ENCODE measurements around the gene ASMTL. TPM values are rescaled to one million over a fixed set of nuclear protein-coding genes. Genes with fewer than 3 reads are reported as not detected.
"Not testable (repeated sequence)": the region's sequence is repeated elsewhere in the genome, so short reads cannot be mapped to it uniquely, and the experiment has no call there.

ASMTL gene
- total RNA-seq, 2 donors from 2014 or later: 84.8 to 94.2 TPM

GRCh38 chrX:1475881-1476280, 23.2 kb upstream of the ASMTL start:
- no peak overlapping the region for H3K4me3 Mint-ChIP-seq
- H3K9me3 Mint-ChIP-seq: peaks cover 26% of the 10 kb centered on the region
- no peaks in the 10 kb centered on the region for H3K27me3 Mint-ChIP-seq
- ATAC-seq (no peak), DNase-seq (ENCODE audit: low spot score) (no peak)
- peaks cover 75 to 88% of the 10 kb centered on the region in 2 donors for H3K4me1 Mint-ChIP-seq (ENCODE audit: low read depth in 2 of 2)
- peaks cover 47% of the 10 kb centered on the region for H3K36me3 Mint-ChIP-seq
- H3K27ac Mint-ChIP-seq: peak overlapping the region; percentile 20 to 72

GRCh38 chrX:1475481-1475880, 22.8 kb upstream of the ASMTL start:
- no peak for ATAC-seq
- peaks cover 47% of the 10 kb centered on the region for H3K36me3 Mint-ChIP-seq
- H3K27me3 Mint-ChIP-seq: no peaks in the 10 kb centered on the region
- H3K9me3 Mint-ChIP-seq: peaks cover 26% of the 10 kb centered on the region
- no peak for DNase-seq (ENCODE audit: low spot score)
- H3K4me1 Mint-ChIP-seq (ENCODE audit: low read depth in 2 of 2): peaks cover 77 to 88% of the 10 kb centered on the region in 2 donors
- peak overlapping the region; percentile 3 to 20 for H3K27ac Mint-ChIP-seq
- peak overlapping the region; percentile 1 for H3K4me3 Mint-ChIP-seq

DNA sequence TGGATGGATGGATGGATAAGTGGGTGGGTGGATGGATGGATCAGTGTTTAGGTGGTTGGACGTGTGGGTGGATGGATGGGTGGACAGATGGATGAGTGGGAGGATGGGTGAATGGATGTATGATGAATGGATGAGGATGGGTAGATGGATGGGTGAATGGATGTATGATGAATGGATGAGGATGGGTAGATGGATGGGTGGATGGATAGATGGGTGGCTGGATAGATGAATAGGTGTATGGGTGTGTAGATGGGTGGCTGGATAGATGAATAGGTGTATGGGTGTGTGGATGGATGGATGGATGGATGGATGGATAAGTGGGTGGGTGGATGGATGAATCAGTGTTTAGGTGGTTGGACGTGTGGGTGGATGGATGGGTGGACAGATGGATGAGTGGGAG, 21.9 kb upstream of the ASMTL start:
- H3K27me3 Mint-ChIP-seq; ATAC-seq; DNase-seq (ENCODE audit: low spot score); H3K4me3 Mint-ChIP-seq: not testable (repeated sequence)
- H3K27ac Mint-ChIP-seq: peak overlapping the region; percentile 12 to 98
- H3K4me1 Mint-ChIP-seq (ENCODE audit: low read depth in 2 of 2): peaks cover 74 to 87% of the 10 kb centered on the region in 2 donors
- H3K9me3 Mint-ChIP-seq: peaks cover 26% of the 10 kb centered on the region
- H3K36me3 Mint-ChIP-seq: peaks cover 47% of the 10 kb centered on the region

GRCh38 chrX:1472975-1473374, 20.3 kb upstream of the ASMTL start:
- no peaks in the 10 kb centered on the region for H3K27me3 Mint-ChIP-seq
- peak overlapping the region; percentile 29 to 98 for H3K27ac Mint-ChIP-seq
- DNase-seq (ENCODE audit: low spot score) (no peak), ATAC-seq (no peak)
- peak overlapping the region; percentile 78 for H3K4me3 Mint-ChIP-seq
- H3K9me3 Mint-ChIP-seq: peaks cover 21% of the 10 kb centered on the region
- H3K36me3 Mint-ChIP-seq: peaks cover 36% of the 10 kb centered on the region
- H3K4me1 Mint-ChIP-seq (ENCODE audit: low read depth in 2 of 2): peaks cover 73 to 82% of the 10 kb centered on the region in 2 donors

- no peaks in the 10 kb centered on the region for H3K27me3 Mint-ChIP-seq
- H3K4me3 Mint-ChIP-seq: peak overlapping the region; percentile 87
- peaks cover 13% of the 10 kb centered on the region for H3K36me3 Mint-ChIP-seq
These were observed 15.6 kb upstream of the ASMTL start for GRCh38 chrX:1468250-1468772.

DNA sequence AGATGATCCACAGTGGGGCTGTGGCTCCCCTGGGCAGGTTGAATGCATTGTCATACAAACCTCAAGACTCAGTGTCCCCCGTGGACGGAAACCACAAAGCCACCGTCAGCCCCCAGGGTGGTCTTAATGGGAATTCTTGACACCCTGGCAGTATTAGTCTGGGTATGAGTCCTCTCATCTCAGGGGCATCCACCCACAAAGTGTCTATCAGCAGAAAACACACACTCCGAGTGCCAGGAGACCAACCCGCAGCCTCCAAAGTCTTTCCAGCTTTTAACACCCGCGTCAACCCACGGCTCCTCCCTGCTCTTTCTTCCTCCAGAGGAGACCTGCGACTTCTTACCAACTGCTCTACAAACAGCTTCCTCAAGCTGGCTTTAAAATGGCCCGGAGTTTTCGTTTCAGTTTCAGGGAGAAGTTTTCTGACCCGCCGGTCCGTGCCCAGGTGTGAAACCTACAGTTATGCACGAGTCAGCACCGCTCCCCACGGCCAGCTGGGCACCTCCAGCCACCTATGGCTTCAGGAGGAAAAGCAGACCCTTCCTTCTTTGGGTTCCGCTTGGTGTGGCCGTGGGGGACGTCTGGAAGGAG, 14.4 kb upstream of the ASMTL start:
- Mint-ChIP-seq H3K9me3 (no peaks in the 10 kb centered on the region), H3K27ac (peak overlapping the region; percentile 95 to 98), H3K4me1 (ENCODE audit: low read depth in 2 of 2) (peaks cover 75 to 82% of the 10 kb centered on the region in 2 donors), H3K36me3 (peaks cover 4% of the 10 kb centered on the region), H3K27me3 (no peaks in the 10 kb centered on the region), H3K4me3 (peak overlapping the region; percentile 87)
- peak; percentile 22 to 46 for ATAC-seq
- peak; percentile 76 for DNase-seq (ENCODE audit: low spot score)

More at GRCh38 chrX:1468250-1468772, 15.6 kb upstream of the ASMTL start:
- Mint-ChIP-seq H3K4me1 (ENCODE audit: low read depth in 2 of 2) (peaks cover 76 to 82% of the 10 kb centered on the region in 2 donors), H3K9me3 (peaks cover 4% of the 10 kb centered on the region), H3K27ac (peak overlapping the region; percentile 95 to 98)
- peak; percentile 87 for DNase-seq (ENCODE audit: low spot score)
- ATAC-seq: peak; percentile 85 to 90

DNA sequence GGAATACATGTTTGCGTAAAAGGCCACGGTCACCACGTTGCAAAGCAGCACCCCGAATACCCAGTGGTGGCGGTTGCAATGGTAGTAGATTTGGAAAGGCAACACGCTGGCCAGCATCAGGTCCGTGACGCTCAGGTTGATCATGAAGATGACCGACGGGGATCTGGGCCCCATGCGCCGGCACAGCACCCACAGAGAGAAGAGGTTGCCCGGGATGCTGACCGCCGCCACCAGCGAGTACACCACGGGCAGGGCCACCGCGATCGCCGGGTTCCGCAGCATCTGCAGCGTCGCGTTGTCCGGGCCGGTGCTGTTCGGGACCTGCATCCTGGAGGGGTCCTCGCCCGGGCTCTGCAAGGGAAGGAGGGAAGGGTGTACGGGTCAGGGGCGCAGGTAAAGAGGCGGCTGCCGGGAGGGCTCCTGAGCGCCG, 13.5 kb upstream of the ASMTL start:
- H3K27me3 Mint-ChIP-seq: no peaks in the 10 kb centered on the region
- ATAC-seq: no peak
- H3K9me3 Mint-ChIP-seq: no peaks in the 10 kb centered on the region
- H3K4me3 Mint-ChIP-seq: peak overlapping the region; percentile 87
- peak overlapping the region; percentile 95 to 98 for H3K27ac Mint-ChIP-seq
- no peak for DNase-seq (ENCODE audit: low spot score)
- no peaks in the 10 kb centered on the region for H3K36me3 Mint-ChIP-seq
- H3K4me1 Mint-ChIP-seq (ENCODE audit: low read depth in 2 of 2): peaks cover 68 to 79% of the 10 kb centered on the region in 2 donors

DNA sequence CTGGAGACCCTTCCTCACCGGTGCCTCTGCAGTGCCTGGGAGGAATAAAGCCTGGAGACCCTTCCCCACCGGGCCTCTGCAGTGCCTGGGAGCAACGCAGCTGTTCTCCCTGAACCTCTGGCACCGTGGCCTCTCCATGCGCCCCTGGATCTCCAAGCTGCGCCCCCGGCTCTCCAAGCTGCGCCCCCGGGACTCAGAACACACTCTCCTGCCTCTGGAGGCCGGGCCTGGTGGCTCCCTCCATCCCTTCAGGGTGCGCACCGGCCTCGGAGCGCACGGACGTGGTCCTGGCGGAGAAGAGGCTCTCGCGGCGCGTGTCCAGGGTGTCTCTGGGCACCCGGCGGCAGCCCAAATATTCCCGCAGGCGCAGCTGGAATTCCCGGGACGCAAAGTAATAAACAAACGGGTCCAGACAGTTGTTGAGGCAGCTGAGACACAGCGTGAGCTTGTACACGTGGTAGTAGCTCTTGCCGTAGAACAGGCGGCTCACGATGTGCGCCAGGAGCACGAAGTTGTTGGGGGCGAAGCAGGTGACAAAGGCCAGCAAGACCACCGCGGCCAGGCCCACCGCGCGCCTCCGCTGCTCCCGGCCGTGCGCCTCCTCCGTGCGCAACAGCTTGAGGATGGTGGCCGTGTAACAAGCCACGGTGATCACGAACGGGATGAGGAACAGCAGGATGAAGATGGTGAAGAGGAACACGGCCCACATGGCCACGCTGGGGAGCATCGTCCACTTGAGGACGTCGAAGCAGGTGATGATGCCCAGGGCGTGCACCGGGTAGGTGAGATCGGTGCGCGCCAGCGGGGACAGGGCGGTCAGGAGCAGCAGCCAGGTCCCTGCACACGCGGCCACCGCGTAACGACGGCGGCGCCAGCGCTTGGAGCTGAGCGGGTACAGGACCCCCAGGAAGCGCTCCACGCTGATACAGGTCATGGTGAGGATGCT, 12.8 kb upstream of the ASMTL start:
- ATAC-seq (no peak), DNase-seq (ENCODE audit: low spot score) (no peak)
- H3K27ac Mint-ChIP-seq: peak overlapping the region; percentile 95 to 98
- peak overlapping the region; percentile 87 for H3K4me3 Mint-ChIP-seq
- H3K9me3 Mint-ChIP-seq: no peaks in the 10 kb centered on the region
- H3K27me3 Mint-ChIP-seq: no peaks in the 10 kb centered on the region
- H3K36me3 Mint-ChIP-seq: no peaks in the 10 kb centered on the region
- peaks cover 63 to 72% of the 10 kb centered on the region in 2 donors for H3K4me1 Mint-ChIP-seq (ENCODE audit: low read depth in 2 of 2)

- ATAC-seq (no peak), DNase-seq (ENCODE audit: low spot score) (no peak)
- Mint-ChIP-seq H3K27me3 (no peaks in the 10 kb centered on the region), H3K27ac (peak overlapping the region; percentile 95 to 98), H3K36me3 (no peaks in the 10 kb centered on the region), H3K4me1 (ENCODE audit: low read depth in 2 of 2) (peaks cover 59 to 67% of the 10 kb centered on the region in 2 donors), H3K4me3 (peak overlapping the region; percentile 87), H3K9me3 (no peaks in the 10 kb centered on the region)
These were observed 12.2 kb upstream of the ASMTL start for GRCh38 chrX:1464971-1465285.

GRCh38 chrX:1464041-1464970, 11.6 kb upstream of the ASMTL start:
- ATAC-seq (no peak), DNase-seq (ENCODE audit: low spot score) (no peak)
- Mint-ChIP-seq H3K4me3 (peak overlapping the region; percentile 87), H3K27ac (peak overlapping the region; percentile 95 to 98), H3K4me1 (ENCODE audit: low read depth in 2 of 2) (peaks cover 54 to 61% of the 10 kb centered on the region in 2 donors), H3K9me3 (no peaks in the 10 kb centered on the region), H3K27me3 (no peaks in the 10 kb centered on the region), H3K36me3 (no peaks in the 10 kb centered on the region)

DNA sequence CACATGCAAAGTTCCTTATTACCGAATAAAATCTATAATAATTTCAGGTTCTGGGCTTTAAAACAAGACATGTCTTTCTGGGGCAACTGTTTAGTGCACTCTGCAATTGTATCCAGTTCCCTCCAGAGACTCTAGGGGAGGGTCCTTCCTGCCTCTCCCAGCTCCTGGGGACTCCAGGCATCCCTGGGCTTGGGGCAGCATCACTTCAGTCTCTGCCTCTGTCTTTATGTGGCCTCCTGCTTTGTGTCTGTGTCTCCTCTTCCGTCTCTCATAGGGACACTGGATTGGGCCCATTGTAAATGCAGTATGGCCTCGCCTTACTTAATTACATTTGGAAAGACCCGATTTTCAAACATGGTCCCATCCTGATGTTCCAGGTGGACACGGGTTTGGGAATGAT, 10.9 kb upstream of the ASMTL start:
- Mint-ChIP-seq H3K27ac (peak overlapping the region; percentile 95 to 98), H3K27me3 (no peaks in the 10 kb centered on the region), H3K9me3 (no peaks in the 10 kb centered on the region), H3K4me1 (ENCODE audit: low read depth in 2 of 2) (peaks cover 49 to 57% of the 10 kb centered on the region in 2 donors), H3K36me3 (no peaks in the 10 kb centered on the region), H3K4me3 (peak overlapping the region; percentile 87)
- no peak for ATAC-seq
- DNase-seq (ENCODE audit: low spot score): no peak

DNA sequence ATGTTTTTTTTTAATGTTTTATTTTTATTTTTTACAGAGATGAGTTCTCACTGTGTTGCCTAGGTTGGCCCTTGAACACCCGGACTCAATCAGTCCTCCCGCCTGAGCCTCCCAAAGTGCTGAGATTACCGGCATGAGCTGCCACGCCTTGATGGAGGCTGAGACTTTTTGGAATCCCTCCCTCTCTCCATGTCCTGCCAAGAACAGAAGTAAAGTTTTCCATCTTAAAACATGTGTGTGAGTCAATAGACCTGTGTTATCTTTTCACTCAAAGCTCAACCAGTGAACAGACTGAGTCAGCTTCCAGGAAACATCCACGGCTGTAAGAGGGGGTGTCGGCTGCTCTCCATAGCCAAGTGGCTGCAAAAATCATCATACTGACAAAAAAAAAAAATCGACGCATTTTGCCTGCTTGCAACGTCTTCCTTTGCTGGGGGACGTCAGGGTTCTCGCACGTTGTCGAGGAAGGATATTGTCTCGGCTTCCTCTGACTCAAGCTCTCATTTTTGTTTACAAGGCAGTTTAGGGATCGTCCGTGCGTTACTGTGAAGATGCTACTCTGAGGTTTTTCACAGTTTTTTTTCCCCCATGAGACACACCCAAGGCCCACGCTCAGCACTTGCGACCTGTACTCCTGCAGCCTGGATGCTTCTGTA, 10.0 kb upstream of the ASMTL start:
- Mint-ChIP-seq H3K36me3 (no peaks in the 10 kb centered on the region), H3K4me3 (peak overlapping the region; percentile 87), H3K27me3 (no peaks in the 10 kb centered on the region), H3K9me3 (no peaks in the 10 kb centered on the region), H3K27ac (peak overlapping the region; percentile 95 to 98), H3K4me1 (ENCODE audit: low read depth in 2 of 2) (peaks cover 45 to 53% of the 10 kb centered on the region in 2 donors)
- peak; percentile 86 to 89 for ATAC-seq
- DNase-seq (ENCODE audit: low spot score): peak; percentile 86

DNA sequence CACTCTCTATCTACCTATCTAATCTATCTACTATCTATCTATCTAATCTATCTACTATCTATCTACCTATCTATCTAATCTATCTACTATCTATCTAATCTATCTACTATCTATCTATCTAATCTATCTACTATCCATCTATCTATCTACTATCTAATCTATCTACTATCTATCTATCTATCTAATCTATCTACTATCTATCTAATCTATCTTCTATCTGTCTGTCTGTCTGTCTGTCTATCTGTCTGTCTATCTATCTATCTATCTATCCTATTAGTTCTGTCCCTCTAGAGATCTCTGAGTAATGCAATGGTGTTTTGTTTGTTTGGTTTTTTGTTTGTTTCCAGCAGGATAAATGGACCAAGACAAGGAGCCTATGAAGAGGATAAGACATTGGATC, 9.4 kb upstream of the ASMTL start:
- Mint-ChIP-seq H3K27me3 (no peaks in the 10 kb centered on the region), H3K4me1 (ENCODE audit: low read depth in 2 of 2) (peaks cover 40 to 47% of the 10 kb centered on the region in 2 donors), H3K4me3 (peak overlapping the region; percentile 87), H3K9me3 (no peaks in the 10 kb centered on the region), H3K36me3 (no peaks in the 10 kb centered on the region), H3K27ac (peak overlapping the region; percentile 95 to 98)
- DNase-seq (ENCODE audit: low spot score) (no peak), ATAC-seq (no peak)
